CD4-positive, alpha-beta T cell treated with Interleukin-12 subunit alpha and Interleukin-12 subunit beta, for 1 hour (primary cell): ENCODE measurements around the gene TPCN2.
"Not testable (repeated sequence)": the region's sequence is repeated elsewhere in the genome, so short reads cannot be mapped to it uniquely, and the experiment has no call there.

Source experiments
- DNase-seq: peaks from one replicate; pipeline ENCODE4 v3.0.0-alpha.2; 2020

TPCN2 gene

DNA sequence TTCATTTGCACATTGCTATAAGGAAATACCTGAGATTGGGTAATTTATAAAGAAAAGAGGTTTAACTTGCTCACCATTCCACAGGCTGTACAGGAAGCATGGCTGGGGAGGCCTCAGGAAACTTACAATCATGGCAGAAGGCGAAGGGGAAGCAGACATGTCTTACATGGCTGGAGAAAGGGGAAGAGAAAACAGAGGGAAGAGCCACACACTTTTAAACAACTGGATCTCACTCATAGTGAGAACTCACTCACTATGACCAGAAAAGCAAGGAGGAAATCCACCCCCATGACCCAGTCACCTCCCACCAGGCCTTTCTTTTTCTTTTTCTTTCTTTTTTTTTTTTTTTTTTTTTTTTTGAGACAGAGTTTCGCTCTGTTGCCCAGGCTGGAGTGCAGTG lies 85.5 kb downstream of the TPCN2 start:
- DNase-seq: not testable (repeated sequence)

DNA sequence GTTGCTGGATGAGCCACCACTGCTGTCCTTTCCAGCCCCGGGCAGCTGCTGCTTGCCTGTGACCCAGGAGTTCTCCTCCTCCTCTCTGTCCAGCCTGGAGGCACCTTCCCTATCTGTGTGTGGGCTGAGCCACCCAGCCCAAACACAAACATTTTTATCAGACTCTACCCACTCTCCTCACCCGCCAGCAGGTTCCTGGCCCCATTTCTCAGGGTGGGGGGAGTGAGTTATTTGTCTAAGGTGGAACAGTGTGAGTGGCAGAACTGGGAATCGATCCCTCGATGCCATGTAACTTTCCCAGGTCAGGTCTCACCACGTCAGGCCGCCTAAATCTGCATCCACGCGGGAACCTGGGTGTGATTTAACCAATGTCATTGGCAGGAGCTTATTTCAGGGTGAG lies 86.2 kb downstream of the TPCN2 start:
- DNase-seq: no peak

DNA sequence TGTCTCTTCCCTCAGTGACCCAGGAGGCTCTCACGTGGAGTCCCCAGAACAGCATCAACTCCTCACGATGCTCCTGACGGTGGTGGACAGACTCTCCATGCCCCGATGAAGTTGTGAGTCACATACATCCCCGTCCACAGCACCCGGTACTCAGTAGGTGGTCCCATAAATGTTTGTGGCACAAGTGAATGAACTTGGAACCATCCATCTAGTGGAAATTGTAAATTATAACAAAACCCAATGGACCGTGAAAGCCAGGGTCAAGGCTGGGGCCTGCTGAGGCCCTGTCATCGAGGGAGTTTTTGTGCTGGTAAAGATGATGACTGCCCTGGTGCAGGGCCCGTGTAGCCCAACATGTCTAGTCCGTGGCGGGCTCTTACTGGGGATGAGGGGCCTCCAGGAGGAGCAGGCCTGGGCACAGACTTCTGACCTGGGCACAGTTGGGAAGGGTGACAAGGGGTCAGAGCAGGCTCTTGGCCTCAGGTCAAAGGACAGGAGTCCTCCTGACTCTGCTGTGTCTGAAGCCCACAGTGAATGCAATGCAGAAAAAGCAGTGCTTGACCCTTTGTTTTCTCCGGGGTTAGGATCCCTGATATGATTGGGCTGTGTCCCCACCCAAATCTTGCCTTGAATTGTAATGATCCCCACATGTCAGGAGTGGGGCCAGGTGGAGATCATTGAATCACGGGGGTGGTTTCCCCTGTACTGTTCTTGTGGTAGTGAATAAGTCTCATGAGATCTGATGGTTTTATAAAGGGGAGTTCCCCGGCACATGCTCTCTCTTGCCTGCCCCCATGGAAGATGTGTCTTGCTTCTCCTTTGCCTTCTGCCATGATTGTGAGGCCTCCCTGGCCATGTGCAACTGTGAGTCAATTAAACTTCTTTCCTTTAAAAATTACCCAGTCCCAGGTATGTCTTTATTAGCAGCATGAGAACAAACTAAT lies 87.0 kb downstream of the TPCN2 start:
- DNase-seq: no peak

DNA sequence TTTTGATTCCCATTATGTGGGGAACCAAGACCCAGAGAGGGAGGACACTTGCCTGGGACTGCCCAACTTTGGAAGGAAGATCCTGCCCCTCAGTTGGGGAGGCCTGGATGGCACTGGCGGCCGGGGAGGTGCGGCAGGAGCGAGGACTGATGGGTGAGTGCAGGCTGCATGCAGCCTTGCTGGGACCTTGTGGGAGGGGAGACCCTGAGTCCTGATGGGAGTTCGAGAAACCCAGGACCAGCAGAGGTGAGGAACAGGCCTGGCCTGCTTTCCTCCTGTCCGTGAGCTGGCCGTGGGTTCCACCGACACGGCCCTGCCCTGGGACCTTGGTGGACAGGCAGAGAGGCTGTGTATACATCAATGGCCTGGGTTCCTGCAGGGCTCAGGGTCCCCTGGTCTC lies 87.7 kb downstream of the TPCN2 start:
- DNase-seq: no peak

DNA sequence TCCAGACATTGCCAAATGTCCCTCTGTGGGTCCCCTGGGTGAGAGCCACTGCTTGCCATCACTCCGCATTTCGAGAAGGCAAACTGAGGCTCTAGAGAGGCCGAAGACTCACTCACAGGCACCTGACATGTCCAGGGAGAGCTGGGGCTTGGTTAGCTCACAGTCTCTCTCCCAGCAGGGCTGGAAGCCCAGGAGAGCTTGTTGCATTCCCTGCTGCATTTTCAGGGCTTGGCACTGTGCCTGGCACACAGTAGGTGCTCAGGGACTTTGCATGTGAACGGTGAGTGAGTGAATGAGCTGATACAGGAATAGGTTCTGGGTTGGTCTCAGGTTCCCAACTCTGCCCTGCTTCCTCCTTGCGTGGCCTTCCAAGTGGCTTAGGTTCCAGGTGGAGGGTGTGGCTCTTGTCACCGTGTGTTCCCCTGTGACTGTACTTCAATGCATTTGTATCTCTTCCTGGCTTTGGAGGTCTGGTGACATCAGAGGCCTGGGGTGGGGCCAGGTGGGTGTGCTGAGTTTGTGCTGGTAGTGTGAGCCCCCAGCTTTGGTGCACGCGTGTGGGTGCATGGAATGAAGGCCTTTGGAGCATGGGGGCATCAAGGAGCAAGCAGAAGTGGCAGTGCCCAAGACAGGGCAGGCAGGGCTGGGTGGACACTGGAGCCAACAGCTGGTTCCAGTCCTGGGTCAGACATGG lies 88.6 kb downstream of the TPCN2 start:
- DNase-seq: no peak

DNA sequence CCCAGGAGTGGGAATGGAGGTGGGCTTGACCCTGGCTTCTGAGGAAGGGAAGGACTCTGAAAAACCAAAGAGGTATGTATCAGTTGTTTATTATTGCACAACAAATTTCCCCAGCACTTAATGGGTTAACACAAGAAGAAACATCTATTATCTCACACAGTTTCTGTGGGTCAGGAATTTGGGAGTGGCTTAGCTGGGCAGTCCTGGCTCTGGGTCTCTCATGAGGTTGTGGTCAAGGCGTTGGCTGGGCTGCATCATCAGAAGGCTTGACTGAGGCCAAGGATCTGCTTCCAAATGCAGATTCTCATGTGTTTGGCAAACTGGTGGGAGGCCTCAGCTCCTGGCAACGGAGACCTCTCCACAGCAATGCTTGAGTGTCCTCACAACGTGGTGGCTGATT lies 89.5 kb downstream of the TPCN2 start:
- DNase-seq: no peak

DNA sequence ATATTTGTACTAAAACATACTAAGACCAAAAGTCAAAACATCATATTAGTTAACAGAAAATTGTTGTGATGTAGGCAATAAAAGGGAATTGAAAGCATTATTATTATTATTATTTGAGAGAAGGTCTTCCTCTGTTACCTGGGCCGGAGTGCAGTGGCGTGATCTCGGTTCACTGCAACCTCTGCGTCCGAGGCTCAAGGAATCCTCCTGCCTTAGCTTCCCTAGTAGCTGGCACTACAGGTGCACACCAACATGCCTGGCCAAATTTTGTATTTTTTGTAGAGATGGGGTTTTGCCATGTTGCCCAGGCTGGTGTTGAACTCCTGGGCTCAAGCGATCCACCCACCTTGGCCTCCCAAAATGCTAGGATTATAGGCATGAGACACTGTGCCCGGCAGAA lies 91.4 kb downstream of the TPCN2 start:
- not testable (repeated sequence) for DNase-seq

DNA sequence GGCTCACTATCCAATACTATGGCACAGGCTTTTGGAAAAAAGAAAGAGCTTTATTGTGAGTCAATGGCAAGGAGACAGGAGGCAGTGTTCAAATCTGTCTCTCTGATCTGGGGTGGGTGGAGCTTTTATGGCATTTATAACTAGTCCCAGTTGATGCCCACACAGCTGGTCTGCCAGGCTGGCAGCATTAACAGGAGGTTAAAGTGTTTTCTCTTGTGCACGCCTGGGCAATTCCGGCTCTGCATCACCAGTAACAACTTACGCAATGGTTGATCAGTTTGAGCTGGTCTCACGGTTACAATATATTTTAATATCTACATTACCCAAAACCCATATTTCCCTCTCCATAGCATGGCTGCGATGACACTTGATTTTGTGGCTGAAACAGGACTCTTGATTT lies 91.9 kb downstream of the TPCN2 start:
- DNase-seq: no peak

DNA sequence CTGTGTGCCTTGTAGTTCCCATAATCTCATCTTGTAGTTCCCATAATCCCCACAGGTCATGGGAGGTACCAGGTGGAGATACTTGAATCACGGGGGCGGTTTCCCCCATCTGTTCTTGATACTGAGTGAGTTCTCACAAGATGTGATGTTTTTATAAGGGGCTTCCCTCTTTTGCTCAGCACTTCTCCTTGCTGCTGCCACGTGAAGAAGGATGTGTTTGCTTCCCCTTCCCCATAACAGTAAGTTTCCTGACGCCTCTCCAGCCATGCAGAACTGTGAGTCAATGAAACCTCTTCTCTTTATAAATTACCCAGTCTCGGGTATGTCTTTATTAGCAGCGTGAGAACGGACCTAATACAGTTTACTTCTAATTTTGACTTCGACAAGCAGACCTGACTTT lies 93.0 kb downstream of the TPCN2 start:
- no peak for DNase-seq

DNA sequence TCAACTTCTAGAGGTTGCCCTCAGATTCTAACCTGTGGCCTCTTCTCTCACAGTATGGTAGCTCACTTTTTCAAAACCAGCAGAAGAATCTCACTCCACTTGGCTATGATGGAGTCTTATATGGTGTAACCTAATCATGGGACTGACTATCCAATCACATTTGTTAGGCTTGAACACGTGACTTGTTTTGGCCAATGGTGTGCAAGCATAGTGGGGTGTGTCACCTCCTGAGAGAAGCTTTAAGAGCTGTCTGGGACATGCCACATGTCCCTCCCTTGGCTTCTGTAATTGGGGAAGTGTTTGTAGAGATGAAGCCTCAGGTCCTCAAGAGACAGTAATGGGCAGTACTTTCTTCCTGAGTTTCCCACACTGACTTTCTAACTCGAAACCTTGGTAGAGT lies 94.2 kb downstream of the TPCN2 start:
- no peak for DNase-seq

DNA sequence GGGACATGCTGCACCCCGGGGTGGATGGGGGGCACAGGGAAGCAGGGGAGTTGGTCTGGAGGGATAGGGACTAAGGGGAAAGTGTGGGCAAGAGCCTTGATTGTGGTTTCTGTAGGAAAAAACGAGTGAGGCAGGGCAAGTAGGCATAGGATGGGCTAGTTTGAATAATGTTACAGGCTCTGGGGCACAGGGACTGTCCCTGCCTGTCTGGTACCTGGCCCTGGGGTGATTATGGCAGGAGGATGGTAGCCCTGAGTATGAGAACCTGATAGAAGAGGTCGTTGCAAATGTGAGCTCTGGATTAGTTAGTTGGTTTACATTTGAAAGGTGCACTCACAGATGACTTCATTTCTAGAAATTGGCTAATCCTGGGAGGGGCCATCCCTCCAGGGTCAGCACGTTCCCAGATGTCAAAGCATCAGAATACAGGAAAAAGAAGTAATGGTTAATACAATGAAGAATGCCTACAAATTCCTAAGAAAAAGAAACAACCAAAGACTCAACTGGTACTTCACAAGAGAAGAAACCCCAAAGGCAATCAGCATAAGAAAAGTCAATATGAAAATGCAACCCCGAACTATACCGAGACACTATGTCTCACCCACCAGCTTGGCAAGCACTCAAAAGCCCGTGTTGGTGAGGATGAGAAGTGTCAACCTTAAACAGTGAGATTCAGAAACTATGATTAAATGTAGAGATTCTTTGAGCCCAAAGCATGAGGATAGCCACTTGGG lies 95.8 kb downstream of the TPCN2 start:
- no peak for DNase-seq

DNA sequence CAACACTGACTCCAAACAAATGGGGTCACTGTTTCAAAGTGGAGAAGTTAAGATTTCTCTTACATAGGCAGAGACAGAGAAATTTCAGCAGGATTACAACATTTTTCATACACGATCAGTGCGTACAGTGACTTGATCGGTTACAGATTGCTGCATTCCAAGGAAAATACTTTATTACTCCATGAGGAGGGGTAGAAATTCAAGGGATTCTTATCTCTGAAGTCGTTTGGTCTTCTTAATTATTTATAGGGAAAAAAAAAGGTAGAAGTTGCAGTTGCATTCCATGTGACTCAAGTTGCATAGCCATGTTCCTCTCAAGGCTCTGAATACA lies 96.3 kb downstream of the TPCN2 start:
- DNase-seq: no peak

DNA sequence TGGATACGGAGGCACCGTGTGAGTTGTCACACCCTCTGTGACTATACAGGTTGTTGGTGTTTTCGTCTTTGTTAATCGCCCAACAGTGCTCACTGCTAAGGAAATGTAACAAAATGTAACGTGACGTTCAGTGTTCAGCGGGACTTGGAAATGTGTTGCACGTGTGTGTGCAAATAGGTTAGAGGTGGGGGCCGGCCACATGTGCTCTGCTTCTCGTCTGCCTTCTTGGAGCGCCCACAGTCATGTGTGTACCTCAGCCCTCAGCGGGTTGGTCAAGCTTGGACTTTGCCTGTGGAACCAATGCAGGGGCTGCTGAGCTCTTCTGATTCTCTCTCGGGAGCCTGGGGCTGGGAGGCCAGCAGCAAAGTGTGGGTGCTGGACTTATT lies 99.6 kb downstream of the TPCN2 start:
- DNase-seq: no peak

DNA sequence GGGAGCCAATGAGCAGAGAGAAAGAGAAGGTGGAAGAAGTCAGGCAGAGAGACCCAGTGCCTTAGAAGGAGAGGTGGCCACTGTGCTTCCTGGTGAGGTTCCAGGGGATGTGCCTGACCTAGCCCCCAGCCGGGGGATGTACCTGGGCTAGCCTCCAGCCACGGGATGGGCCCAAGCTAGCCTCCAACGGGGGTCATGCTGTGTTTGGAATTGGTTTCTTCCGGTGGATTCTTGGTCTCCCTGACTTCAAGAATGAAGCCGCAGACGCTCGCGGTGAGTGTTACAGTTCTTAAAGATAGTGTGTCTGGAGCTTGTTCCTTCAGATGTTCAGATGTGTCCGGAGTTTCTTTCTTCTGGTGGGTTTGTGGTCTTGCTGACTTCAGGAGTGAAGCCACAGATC lies 100.1 kb downstream of the TPCN2 start:
- DNase-seq: no peak

DNA sequence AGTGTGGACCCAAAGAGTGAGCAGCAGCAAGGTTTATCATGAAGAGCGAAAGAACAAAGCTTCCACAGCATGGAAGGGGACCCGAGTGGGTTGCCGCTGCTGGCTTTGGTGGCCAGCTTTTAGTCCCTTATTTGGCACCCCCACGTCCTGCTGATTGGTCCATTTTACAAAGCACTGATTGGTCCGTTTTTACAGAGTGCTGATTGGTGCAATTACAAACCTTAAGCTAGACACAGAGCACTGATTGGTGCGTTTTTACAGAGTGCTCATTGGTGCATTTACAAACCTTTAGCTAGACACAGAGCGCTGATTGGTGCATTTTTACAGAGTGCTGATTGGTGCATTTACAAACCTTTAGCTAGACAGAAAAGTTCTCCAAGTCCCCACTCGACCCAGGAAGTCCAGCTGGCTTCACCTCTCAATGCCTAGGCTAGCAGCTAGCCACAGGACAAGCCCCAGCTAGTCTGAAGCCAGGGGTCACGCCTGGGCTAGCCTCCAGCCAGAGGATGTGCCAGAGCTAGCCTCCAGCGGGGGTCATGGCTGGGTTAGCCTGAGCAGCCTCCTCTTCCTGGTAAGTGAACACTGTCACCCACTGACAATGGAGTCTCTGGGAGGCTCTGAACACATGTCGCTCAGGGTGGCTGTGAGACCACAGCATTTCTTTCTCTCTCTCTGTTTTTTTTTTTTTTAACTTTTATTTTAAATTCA lies 100.8 kb downstream of the TPCN2 start:
- not testable (repeated sequence) for DNase-seq

DNA sequence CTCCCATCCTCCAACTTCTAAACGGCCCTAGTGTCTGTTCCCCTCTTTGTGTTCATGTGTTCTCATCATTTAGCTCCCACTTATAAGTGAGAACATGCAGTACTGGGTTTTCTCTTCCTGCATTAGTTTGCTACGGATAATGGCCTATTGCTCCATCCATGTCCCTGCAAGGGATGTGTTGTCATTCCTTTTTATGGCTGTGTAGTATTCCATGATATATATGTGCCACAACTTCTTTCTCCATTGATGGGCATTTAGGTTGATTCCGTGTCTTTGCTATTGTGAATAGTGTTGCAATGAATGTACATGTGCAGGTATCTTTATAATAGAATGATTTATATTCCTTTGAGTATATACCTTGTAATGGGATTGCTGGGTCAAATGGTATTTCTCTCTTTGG lies 101.4 kb downstream of the TPCN2 start:
- DNase-seq: no peak

DNA sequence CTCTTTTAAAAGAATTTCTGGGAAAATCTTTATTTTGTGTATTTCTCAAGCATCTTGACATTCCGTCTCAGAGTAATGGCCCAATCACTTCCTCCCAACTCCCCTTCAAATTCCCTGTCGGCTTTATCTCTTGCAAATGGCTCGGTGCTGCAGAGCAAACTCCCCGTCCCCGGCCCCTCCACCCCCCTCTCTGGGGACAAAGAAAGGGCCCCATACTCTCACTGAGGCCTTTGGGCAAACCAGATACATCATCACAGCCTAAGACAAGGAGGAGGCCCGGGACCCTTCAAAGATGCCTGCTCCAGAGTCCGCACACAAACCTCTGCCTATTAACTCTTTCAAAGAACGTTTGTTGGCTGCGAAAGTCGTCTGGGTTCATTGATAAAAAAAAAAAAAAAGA lies 103.1 kb downstream of the TPCN2 start:
- no peak for DNase-seq

DNA sequence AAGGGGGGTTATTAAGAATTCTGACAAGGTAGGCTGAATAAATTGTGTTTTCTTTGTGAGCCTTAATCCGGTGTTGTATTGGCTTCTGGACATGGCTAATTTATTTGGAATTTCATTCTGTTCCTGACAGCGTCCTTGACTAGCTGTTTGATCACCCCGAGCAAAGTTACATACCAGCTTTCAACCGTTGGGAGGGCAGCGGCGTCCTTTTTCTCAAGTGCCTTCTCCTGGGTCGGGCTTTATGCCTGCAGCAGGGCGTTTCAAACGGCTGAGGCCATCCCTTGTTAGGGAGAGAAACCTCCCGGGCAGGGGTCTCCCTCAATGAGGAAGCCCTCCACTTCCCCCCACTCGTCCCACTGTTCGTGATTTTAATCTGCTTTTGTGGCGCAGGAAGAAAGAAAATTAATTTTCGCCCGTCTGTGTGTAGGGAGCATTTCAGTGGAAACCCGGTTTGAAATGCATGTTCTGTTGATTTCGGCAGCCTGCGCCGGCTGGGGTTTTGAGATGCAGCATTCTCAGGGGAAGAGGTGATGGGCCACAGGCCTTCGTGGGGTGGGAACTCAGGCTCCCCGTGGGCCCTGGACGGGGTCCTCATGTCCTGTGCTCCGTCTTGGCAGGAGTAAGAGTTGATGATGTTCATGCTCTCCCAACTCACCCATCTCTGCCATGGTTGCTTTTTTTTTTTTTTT lies 104.1 kb downstream of the TPCN2 start:
- DNase-seq: no peak

DNA sequence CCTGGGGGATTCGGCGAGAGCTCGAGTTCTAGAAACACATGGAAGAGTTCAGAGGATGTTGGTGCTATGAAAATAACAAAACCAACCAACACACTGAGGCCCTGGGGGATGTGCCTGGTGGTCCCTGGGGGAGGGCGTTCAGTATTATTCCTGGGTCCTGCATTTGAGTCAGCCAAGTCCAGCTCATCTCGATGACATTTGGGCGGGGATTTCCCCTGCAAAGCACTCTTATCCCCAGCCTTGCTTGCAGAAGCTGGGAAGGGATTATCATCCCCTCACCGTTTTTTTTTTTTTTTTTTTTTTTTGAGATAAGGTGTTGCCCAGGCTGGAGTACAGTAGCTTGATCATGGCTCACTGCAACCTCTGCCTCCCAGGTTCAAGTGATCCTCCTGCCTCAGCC lies 104.9 kb downstream of the TPCN2 start:
- no peak for DNase-seq

DNA sequence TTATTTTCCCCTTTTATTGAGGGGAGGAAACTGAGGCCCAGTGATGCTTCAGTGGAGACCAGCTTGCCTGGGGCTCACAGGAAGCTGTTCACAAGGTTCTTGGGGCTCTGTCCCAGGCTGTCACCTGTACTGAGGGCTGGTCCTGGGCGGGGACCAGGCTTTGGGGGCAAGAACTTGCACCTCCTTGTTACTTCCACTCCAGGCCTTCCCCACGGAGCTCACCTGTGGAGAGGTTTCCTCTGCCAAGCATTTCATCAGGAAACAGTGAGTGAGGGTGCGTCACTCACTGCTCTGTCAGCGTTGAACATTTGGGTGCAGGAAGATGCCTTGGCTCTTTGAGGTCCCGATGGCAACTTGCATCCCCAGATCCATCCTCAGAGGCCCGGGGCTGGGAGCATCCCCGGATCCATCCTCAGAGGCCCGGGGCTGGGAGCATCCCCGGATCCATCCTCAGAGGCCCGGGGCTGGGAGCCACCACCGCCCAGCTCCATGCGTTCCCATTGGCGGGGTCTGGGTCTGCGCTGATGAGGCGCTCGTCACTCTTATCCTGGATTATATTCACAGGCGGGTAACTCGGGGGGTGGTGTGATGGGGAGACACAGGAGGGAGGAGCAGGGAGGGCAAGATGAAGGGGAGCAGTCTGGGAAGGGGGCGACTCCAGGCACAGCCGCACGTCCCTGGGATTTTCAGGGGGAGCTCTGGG lies 105.6 kb downstream of the TPCN2 start:
- no peak for DNase-seq

DNA sequence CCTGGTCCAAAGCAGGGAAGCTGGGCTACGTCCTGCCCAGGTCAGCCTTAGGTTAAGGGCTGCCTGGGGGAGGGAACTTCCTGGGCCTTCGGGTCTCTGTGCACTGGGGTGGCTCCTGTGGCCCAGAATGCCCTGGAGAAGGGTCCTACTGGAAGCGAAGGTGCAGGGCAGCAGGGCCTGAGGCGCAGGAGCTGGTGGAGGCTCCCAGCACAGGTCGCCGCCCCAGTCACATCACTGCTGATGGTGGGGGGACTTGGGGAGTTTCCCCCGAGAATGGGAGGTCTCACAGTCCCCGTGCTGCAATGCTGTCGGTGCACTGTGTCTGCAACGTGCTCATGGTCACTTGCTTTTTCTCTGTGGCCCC lies 106.2 kb downstream of the TPCN2 start:
- no peak for DNase-seq
